Mammary epithelial cell (primary cell): ENCODE data around the gene NGB.

Experiments
- CTCF ChIP-seq, 2 donors: IDR thresholded peaks in 1 of 2; conservative IDR thresholded peaks in 1 of 2; 2 replicates each; pipeline ENCODE4 v1.5.1; 2011 to 2012; ENCODE audit warnings: inconsistent platforms in 2 of 2, low read length in 2 of 2, mild to moderate bottlenecking in 2 of 2, control low read depth in 1 of 2, low read depth in 1 of 2; ENCODE audit not compliant: insufficient read depth in 1 of 2; ENCODE audit errors: extremely low read depth in 1 of 2
- EZH2 ChIP-seq: IDR thresholded peaks from 2 replicates; pipeline ENCODE4 v1.6.1; 2012; ENCODE audit warnings: low read length, inconsistent platforms, borderline replicate concordance

- TF ChIP-seq EZH2 = no peak
- no peak for TF ChIP-seq CTCF (conservative IDR thresholded peaks at IDR 0.05 in 1 of 2, IDR thresholded peaks at IDR 0.05 in 1 of 2; ENCODE audit: extremely low read depth in 1 of 2, insufficient read depth in 1 of 2, low read depth in 1 of 2, low read length in 2 of 2)
Measured at GRCh38 chr14:77306416-77306815, 35.4 kb upstream of the NGB start.
